Daoy (cell line): Measurements from ENCODE around the gene CCDC97. TPM values are rescaled to one million over a fixed set of nuclear protein-coding genes. Genes with fewer than 3 reads are reported as not detected.
"Not testable (repeated sequence)": the region's sequence is repeated elsewhere in the genome, so short reads cannot be mapped to it uniquely, and the experiment has no call there.

ENCODE experiments used
- DNase-seq: peaks from one replicate; pipeline ENCODE4 v3.0.0-alpha.2; 2015; ENCODE audit warnings: low read depth
- total RNA-seq: library from RNA; depleted of rRNA; stranded (reverse); fragments of >200 nt; shearing (Covaris generic); gene quantifications from 2 replicates; pipeline ENCODE4 v1.2.3, GENCODE V29; 2014; rRNA removed

The CCDC97 gene
- total RNA-seq, 1 experiment from 2014 or later = 16.9 TPM

- peak; percentile 99 for DNase-seq
These were observed 54.0 kb downstream of the CCDC97 start, which contains the start of gene B9D2 for GRCh38 chr19:41363753-41364523. B9D2 (minus strand) TSS chr19:41364149; CDS start chr19:41363519, 630 bp downstream.

- DNase-seq = no peak
These were observed 54.8 kb downstream of the CCDC97 start for GRCh38 chr19:41364524-41365391.

- no peak for DNase-seq
These were observed 56.1 kb downstream of the CCDC97 start for GRCh38 chr19:41366089-41366488.

- peak; percentile 80 for DNase-seq
These were observed 57.9 kb downstream of the CCDC97 start for GRCh38 chr19:41367848-41368301.

GRCh38 chr19:41369769-41370168, 59.8 kb downstream of the CCDC97 start:
- no peak for DNase-seq

GRCh38 chr19:41371119-41371518, 61.1 kb downstream of the CCDC97 start:
- not testable (repeated sequence) for DNase-seq

- DNase-seq = no peak
These were observed 61.6 kb downstream of the CCDC97 start for GRCh38 chr19:41371541-41371940.

GRCh38 chr19:41372501-41372900, 62.5 kb downstream of the CCDC97 start:
- DNase-seq = no peak

GRCh38 chr19:41373993-41374392, 64.0 kb downstream of the CCDC97 start:
- DNase-seq = peak; percentile 93

Other genes with a start within 250 kb of the CCDC97 start
- not detected in 2 replicates for gene CYP2A13, start 221.7 kb upstream of the CCDC97 start, total RNA-seq
- not detected in 2 replicates for gene CYP2F1, start 195.7 kb upstream of the CCDC97 start, total RNA-seq
- gene CYP2S1, start 117.0 kb upstream of the CCDC97 start, total RNA-seq = 0.77 and 5.0 TPM in 2 replicates
- gene AXL, start 90.9 kb upstream of the CCDC97 start, total RNA-seq = 170 and 174 TPM in 2 replicates
- 148 and 172 TPM in 2 replicates for gene HNRNPUL1, start 45.8 kb upstream of the CCDC97 start, total RNA-seq
- 9.1 and 35.6 TPM in 2 replicates for gene TGFB1, start 43.8 kb downstream of the CCDC97 start, total RNA-seq
- 4.9 and 14.8 TPM in 2 replicates for gene B9D2, start 54.0 kb downstream of the CCDC97 start, total RNA-seq
- gene TMEM91, start 66.4 kb downstream of the CCDC97 start, total RNA-seq = 1.6 and 1.7 TPM in 2 replicates
- 74.3 and 90.0 TPM in 2 replicates for gene EXOSC5, start 87.2 kb downstream of the CCDC97 start, total RNA-seq
- 37.2 and 41.4 TPM in 2 replicates for gene BCKDHA, start 87.6 kb downstream of the CCDC97 start, total RNA-seq
- 0.06 TPM in 1 of 2 replicates, not detected in the other for gene B3GNT8, start 117.2 kb downstream of the CCDC97 start, total RNA-seq
- 71.5 and 99.0 TPM in 2 replicates for gene DMAC2, start 129.7 kb downstream of the CCDC97 start, total RNA-seq
- not detected in 2 replicates for gene ERICH4, start 133.0 kb downstream of the CCDC97 start, total RNA-seq